ENCODE data around the gene LIMD2.

LIMD2 gene

DNA sequence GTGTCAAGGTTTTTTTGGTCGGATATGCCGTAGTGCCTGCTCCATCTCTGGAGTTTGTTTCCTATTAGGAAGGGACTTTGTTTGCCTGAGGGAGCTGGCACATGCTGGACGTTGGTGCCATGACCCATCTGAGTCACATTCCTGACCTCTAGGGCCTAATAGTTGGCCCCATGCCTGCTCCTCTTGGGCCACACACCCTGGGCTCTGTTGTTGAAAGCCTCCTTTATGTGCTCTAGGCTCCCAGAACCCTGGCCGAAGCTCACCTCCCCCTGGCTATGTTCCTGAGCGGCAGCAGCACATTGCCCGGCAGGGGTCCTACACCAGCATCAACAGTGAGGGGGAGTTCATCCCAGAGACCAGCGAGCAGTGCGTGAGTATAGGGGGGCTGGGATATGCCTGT, 18.4 kb downstream of the LIMD2 start:
- no peak for DNase-seq (ENCODE audit: low spot score)

- DNase-seq (ENCODE audit: low spot score) = no peak
Measured at GRCh38 chr17:63680700-63681099, 19.2 kb downstream of the LIMD2 start.

GRCh38 chr17:63679214-63679613, 20.7 kb downstream of the LIMD2 start:
- DNase-seq (ENCODE audit: low spot score) = no peak

DNA sequence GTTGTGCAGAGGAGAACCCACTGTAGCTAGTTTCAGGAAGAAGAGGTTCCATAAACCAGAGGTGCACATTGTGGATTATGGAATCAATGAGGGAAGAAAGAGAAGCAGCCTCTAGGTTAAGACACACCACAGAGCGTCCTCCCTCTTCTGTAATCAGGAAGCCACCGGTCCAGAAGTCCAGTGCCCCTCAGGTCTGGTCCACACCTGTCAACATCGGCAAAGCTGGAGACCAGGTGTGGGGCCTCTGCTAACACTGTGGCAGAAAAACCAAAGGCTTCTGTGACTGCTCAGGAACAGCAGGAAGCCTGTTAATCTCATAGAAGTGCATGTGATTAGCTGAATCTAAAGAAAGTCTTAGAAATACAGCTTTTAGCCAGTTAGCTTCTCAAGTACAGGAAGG, 23.3 kb downstream of the LIMD2 start:
- DNase-seq (ENCODE audit: low spot score) = no peak

DNA sequence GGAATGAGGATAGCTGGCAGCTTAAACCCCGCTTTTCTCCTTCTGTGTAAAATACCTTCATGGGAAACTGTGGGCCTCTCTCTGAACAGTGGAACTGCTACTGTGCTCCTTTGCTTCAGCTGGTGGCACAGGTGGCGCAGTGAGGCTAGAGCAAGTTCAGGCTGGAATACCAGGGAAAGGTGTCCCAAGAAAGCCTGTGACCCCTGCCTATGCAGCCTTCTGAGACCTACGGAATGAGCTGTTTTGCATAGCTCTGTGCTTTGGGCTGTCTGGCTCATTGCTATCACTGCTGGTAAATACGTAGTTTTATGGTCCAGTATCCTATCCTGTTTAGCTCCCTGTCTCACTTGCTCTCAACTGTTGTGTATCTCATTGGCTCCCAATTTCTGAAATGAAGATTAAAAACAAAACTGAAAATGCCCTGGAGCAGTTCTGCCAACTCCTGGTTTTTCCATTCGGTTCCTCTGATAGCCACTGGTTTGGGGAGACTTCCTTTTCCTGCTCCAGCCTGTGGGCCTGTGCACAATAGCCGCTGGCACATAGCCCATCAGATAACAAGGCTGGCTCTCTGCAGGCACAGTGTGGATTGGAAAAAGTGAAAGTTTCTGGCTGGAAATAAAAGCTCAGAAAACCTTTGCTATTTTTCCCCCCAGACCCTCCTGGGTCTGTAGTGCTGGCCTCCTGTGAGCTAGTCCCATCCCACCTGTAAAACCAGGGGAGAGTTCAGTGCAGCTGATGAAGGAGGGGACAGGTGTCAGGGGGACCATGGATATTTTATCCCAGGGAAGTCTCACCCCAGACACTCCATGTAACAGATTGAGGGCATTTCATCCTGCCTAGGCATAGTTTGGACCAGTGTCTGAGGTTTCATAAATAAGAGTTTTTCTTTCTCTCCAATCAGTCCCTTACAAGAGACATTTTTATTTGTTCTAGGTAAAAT, 24.0 kb downstream of the LIMD2 start:
- DNase-seq (ENCODE audit: low spot score) = peak; percentile 79

DNA sequence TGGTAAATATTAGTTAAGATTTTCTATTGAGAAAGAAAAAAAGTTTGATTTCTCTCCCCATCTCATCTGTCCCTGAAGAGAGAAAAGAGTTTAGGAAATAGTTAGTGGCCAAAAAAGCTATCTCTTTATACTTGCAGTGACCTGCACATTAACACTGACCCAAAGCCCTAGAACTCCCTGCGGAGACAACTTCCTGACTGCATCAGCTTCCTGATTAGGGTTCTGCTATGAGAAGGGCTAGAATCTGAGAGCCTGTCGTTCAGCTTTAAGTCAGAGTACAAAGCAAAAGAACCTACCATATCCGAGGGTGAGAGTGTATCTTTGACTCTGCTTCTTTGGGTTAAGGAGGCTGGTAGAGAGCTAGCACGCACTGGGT, 24.7 kb downstream of the LIMD2 start:
- no peak for DNase-seq (ENCODE audit: low spot score)

DNA sequence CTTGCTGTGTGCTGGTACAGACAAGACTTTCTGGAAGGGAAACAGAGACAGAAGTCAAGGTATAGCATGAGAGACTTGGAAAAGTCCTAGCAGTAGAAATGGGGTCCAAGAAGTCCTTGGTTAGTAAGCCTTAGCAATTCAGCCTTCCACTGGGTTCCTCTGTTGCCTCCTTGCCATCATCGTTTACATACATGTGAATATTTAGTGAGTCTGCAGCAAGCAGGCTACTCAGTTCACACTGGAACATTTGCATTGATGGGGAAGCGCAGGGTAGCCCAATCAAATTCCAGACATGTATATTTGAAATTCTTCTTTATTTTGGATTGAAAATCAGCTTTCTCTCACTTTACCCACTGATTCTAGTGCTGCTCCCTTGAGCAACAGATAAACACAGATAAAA, 27.1 kb downstream of the LIMD2 start:
- DNase-seq (ENCODE audit: low spot score) = no peak

GRCh38 chr17:63665527-63666214, 34.3 kb downstream of the LIMD2 start:
- DNase-seq (ENCODE audit: low spot score) = no peak

GRCh38 chr17:63659850-63660249, 40.1 kb downstream of the LIMD2 start:
- no peak for DNase-seq (ENCODE audit: low spot score)

GRCh38 chr17:63658366-63658765, 41.6 kb downstream of the LIMD2 start:
- DNase-seq (ENCODE audit: low spot score) = no peak

DNA sequence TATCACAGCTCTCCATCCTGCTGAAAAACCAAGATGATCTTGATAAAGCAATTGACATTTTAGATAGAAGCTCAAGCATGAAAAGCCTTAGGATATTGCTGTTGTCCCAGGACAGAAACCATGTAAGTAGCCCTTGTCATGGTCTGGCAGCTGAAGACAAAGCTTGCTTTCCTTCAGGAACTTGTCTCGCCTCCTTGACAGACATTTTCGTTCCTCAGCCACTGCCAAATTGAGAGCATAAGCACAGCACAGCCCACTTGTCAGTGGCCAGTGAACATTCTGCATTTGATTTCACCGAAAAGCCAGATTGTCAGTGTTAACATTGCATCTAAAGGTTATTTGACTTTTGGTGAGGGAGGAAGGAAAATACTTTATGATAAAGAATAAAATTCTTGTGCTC, 42.1 kb downstream of the LIMD2 start:
- no peak for DNase-seq (ENCODE audit: low spot score)

GRCh38 chr17:63653050-63653449, 46.9 kb downstream of the LIMD2 start:
- no peak for DNase-seq (ENCODE audit: low spot score)

DNA sequence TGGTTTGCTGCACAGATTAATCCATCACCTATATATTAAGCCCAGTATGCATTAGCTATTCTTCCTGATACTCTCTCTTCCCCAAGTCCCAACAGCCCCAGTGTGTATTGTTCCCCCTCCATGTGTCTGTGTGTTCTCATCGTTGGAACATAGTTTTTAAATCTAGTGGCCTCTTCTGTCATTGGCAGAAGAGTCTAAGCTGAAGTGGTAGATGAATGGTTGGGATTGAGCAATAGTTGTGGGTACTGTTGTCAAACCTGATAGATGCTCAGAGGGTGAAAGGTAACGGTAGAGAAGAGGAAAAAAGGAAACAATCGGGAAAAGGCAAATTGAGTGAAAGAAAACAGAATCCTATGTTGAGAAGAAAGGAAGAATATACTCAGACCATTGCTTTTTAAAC, 47.8 kb downstream of the LIMD2 start:
- no peak for DNase-seq (ENCODE audit: low spot score)

- no peak for DNase-seq (ENCODE audit: low spot score)
Measured at GRCh38 chr17:63649813-63650212, 50.1 kb downstream of the LIMD2 start.

- no peak for DNase-seq (ENCODE audit: low spot score)
Measured at GRCh38 chr17:63647936-63648335, 52.0 kb downstream of the LIMD2 start.

- no peak for DNase-seq (ENCODE audit: low spot score)
Measured at GRCh38 chr17:63647065-63647725, 52.7 kb downstream of the LIMD2 start.

- DNase-seq (ENCODE audit: low spot score) = no peak
Measured at GRCh38 chr17:63646488-63646806, 53.5 kb downstream of the LIMD2 start.

Measured in SK-N-DZ (cell line).